ENCODE results near the gene GSDME.
"Not testable (repeated sequence)": the region's sequence is repeated elsewhere in the genome, so short reads cannot be mapped to it uniquely, and the experiment has no call there.

GSDME gene

DNA sequence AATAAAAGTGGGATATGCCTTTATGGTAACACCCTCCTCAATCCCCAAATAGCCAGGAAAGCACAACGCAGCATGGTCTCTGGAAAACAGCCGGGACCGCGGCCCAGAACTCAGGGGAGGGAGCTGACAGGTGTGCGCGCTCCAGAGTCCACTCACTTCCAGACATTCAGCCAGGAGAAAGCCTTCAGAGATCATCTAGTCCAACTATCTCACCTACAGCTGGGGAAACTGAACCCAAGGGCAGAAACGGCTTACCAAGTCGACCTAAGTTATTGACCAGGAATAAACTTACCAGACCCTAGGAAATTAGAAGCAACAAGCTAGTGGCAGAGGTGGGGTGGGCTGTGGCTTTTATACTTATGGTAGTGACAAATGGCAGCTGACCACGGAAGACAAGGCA is 16.4 kb downstream of the GSDME start:
- DNase-seq: no peak

DNA sequence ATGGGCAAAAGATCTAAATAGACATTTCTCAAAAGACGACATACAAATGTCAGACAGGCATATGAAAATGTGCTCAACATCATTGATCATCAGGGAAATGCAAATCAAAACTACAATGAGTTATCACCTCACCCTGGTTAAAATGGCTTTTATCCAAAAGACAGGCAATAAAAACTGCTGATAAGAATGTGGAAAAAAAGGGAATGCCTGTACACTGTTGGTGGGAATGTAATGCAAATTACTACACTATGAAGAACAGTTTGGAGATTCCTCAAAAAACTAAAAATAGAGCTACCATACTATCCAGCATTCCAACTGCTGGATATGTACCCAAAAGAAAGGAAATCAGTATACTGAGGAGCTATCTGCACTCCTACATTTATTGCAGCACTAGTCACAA is 18.0 kb downstream of the GSDME start:
- no peak for DNase-seq

DNA sequence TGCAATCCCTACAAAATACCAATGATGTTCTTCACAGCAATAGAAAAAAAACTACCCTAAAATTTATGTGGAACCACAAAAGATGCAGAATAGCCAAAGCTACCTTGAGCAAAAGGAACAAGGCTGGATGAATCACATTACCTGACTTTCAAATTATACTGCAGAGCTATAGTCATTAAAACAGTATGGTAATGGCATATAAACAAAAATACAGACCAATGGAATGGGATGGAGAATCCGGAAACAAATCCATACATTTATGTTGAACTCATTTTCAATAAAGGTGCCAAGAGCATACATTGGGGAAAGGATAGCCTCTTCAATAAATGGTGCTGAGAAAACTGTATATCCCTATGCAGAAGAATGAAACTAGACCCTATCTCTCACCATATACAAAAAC is 18.7 kb downstream of the GSDME start:
- DNase-seq: no peak

DNA sequence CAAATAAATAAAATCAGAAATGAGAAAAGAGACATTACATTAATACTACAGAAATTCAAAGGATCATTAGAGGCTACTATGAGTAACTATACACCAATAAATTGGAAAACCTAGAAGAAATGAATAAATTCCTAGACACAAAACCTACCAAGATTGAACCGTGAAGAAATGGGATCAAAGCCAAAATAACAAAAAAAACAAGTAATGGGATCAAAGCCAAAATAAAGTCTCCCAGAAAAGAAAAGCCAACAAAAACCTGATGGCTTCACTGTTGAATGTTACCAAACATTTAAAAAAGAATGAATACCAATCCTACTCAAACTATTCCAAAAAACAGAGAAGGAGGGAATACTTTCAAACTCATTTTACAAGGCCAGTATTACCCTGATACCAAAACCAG is 20.0 kb downstream of the GSDME start:
- DNase-seq: no peak

DNA sequence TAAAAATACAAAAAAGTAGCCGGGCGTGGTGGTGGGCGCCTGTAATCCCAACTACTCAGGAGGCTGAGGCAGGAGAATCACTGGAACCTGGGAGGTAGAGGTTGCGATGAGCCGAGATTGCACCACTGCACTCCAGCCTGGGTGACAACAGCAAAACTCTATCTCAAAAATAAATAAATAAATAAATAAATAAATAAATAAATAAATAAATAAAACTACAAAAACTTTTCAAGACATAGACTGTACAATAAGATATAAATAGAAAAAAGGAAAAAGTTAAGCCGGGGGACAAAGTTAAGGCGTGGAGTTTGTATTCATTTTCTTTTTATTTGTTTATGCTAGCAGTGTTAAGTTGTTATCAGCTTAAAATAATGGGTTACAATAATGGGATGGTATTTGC is 21.7 kb downstream of the GSDME start:
- not testable (repeated sequence) for DNase-seq

DNA sequence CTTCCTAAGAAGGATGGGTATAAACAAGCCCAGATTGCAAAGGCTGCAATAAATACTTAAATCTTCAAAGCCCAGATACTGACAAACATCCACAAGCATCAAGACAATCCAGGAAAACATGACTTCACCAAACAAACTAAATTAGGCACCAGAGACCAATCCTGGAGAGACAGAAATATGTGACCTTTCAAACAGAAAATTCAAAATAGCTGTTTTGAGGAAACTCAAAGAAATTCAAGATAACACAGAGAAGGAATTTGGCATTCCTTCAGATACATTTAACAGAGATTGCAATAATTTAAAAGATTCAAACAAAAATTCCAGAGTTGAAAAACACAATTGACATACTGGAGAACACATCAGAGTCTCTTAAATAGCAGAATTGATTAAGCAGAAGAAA is 23.0 kb downstream of the GSDME start:
- DNase-seq: no peak

DNA sequence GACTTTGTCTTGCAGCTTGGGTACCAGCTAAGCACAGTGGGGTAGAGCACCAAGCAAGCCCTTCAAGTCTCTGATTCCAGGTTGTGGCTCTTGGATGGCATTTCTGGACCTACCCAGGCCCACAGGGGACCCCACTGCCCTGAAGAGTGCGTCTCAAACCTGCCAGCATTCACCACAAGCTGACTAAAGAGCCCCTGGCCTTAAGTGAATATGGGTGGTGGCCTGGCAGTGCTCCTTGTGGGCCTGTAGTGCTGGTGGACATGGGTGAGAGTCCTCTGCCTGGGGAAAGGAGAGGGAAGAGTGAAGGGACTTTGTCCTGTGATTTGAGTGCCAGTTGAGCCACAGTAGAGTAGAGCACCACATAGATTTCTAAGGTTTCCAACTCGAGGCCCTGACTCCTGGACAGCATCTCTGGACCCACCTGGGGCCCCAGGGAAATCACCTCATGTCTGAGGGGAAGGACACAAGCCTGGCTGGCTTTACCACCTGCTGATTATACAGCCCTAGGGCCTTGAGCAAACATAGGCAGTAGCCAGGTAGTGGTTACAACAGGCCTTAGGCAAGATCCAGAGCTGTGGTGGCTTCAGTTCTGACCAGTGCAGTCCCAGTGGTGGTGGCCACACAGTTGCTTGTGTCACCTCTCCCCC is 23.7 kb downstream of the GSDME start:
- peak; percentile 55 for DNase-seq

DNA sequence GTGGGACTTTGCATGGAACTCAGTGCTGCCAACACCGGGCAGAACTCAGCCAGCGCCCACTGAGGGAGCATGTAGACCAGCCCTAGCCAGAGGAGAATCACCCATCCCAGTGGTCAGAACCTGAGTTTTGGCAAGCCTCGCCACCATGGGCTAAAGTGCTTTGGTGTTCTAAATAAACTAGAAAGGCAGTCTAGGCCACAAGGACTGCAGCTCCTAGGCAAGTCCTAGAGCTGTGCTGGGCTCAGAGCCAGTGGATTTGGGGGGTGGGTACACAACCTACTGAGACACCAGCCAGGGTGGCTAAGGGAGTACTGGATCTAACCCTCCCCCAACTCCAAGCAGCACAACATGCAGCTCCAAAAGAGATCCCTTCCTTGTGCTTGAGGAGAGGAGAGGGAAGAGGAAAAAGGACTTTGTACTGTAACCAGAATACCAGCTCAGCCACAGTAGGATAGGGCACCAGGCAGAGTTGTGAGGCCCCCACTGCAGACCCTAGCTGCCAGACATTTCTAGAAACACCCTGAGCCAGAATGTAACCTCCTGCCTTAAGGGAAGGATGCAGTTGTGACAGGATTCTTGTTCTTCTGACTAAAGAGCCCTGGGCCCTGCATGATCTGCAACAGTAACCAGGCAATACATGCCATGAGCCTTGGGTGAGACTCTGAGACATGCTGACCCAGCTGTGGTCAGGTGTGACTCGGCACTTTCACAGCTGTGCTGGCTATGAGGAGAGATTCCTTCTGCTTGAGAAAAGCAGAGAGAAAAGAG is 24.4 kb downstream of the GSDME start:
- DNase-seq: no peak

DNA sequence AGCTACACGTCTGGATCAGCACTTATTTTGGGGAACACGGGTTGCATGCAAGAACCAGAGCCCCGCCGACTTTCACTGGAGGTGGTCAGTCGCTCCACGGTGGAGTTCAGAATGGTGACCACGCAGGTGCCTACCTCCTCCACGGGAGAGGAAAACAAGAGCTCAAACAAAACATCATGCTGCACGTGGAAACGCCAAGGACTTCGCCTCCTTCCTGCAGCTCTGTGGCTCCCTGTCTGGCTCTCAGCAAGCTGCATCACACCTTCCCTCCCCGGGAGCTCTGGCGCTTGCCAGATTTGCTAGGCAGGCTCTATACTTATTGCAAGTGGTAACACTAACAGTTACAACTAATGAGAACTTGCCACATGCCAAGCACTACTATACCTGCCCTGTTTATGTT is 26.0 kb downstream of the GSDME start:
- no peak for DNase-seq

DNA sequence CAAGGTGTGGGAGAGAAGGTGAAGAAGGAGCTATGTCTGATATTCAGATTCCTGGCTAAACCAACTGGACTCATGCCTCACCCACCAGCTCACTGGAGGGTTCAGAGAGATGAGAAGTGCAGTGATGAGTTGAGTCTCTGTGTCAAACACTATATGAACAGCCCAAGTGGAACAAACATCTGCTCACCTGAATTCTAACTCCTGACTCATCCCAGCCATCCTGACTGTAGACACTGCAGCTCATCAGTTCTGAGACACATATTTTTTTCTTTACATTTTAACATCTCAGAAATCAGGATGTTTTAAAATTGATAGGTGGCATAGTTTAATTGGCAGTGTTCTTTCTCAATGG is 27.3 kb downstream of the GSDME start:
- DNase-seq: no peak

DNA sequence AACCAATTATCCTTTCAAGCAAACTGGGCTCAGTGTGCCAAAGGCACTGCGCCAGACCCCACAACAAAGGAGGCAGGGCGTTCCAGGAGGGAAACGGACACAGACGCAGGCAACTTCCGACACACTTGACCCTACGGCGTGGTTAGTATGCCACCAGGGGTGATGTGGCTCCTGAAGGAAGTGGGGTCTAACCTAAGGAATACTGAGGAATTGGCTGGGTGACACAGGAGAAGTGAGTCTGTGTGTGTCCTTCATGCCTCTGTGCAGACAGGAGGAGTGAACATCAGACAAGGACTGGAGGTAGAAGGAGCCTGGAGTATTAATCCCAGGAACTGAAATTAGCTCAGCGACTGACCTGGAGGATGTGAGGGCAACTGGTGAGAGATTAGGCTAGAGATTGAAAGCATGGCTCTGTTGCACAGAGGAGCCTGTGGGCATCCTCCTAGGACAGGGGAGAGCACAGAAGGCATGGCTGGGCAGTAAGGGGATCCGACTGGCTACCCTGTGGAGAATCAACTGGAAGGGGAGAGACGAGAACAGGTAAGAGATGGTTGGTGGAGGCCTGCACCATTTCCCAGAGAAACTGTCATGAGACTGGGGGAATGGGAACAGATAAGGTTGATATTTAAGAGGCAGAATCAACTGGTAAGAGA is 27.8 kb downstream of the GSDME start:
- DNase-seq: no peak

DNA sequence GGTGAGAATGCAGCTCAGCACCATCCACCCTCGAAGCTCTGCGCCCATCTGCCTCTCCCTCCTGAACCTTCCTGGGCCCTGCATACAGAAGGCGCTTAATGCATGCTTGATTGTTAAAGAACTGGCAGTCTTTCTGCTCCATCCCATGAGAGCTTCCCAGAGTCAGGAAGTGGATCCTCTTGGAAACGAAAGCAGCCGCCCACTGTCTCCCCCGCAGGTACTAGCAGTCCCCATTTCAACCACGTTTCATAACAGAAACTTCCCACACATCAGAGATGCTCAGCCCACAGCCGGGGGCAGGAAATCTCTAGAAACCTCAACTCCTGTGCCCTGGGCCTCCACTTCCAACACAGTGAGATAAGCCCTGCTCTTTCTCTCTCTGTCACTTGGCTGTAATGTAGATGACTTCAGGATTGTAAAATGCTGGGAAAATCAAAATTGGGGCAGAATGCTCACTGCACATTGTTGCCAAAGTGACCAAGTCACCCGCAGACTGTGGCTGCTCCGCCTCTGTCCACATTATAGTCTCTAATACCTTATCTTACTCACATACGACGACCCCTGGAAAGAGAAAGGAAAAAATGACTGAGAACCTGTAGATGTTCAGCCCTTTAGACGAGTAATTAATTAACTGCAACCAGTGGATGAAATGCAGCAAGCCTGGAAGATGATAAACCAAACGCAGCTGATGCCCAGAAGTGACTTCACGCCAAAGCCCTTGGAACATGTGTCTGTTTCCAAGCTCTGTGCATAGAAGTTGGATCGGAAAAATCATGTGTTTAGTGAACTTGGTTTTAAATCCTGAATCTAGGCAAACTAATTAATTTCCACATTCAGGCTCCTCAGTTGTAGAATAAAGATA is 28.5 kb downstream of the GSDME start:
- DNase-seq: no peak

DNA sequence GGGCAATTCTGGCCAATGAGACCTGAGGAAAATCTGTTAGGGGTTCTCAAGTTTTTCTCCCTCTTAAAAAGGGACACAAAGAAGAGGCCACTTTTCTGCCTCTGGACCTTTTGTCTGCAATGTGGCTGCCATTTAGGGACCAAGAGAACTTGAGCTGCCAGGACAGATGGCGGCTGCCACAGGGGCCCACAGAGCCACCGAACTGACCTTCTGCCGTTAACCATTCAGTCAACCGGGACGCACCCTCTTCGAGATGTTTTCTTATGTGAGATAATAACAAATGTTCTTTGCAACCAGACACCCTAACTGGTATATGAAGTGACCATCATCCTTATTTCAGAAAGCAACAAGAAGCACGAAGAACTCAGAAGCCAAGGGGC is 29.2 kb downstream of the GSDME start:
- no peak for DNase-seq

DNA sequence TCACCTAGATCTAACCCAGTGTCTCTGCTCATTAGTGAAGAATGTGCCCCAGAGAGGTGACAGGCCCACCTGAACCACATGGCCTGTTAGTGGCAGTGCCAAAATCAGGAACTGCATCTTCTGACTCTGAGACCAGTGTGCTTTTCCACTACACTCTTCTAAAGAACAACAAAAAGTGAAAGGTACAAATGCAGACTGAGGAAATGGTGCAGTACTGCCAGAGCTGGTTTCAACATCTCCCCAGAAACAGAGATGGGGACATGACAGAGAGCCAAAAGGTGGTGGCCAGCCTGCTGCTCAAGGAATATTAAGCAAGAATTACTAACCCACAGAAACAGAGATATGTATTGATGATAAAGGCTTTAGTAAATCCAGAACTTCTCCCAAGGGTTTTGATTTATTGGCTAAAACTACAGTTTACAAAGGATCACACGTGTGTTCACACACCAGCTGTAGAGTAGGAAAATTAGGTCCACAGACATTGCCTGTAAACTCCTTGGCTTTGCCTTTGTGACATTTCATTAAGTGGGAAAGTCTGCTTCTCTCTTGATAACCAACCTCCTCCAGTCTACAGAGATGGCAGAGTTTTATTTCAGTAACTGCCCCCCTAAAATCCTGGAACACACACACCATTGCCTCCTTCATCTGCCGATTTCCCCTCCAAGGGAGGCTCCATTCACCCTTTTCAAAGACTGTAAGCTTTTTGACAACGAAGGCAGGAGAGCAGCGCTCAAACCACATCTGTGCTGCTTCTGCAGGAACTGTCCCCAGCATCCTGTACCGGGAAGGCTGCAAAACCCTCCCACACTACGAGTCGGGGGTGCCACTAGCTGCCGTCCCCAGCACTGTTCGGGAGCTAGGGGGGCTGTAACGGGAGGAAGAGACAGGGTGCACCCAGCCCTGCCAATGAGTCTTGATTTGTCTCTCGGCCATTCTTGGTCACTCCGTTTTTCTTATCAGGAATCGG is 29.8 kb downstream of the GSDME start:
- no peak for DNase-seq

DNA sequence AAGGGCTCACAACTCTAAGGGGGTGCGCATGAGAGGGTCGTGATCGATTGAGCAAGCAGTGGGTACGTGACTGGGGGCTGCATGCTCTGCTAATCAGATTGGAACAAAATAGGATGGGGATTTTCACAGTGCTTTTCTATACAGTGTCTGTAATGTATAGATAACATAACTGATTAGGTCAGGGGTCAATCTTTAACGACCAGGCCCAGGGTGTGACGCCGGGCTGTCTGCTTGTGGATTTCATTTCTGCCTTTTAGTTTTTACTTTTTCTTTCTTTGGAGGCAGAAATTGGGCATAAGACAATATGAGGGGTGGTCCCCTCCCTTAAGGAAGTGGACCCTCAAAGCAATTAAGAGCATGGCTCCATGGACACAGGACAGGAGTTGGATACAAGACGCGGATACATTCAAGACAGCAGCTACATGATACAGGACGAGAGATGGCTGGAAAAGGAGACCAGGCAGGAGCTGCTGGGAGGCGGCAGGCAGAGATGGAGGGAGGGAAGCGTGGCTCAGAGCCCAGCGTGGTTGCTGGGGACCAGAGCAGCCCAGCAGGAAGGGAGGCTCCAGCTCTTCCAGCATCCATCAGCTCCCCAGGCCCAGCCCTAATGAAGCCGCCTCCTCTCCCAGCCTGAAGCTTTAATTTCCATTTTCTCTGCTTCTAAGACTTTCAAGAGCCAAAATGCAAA is 31.6 kb downstream of the GSDME start:
- DNase-seq: no peak

DNA sequence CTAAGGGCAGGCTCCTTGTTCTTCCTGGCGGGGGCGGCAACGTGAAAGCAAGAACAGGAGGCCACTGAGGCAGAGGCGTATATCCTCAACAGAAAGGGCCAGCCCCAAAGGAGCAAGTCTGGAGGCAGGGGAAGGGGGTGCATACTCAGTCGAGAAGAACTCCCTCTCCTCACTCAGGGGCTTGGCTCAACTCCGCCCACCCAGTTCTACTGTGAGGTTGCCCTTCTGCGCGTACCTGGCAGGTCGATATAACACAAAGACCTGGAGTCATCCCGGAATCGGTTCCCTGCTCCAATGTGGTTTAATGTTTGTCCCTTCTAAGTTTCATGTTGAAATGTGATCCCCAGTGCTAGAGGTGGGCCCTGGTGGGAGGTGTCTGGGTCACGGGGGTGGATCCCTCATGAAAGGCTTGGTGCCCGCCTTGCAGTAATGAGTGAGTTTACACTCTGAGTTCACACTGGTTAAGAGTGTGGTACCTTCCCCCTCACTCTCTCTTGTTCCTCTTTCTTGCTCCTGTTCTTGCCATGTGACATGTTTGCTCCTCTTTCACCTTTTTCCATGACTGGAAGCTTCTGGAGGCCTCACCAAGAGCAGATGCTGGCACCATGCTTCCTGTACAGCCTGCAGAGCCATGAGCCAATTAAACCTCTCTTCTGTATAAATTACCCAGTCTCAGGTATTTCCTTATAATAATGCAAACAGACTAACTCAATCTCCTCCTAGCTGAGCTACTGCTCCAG is 32.6 kb downstream of the GSDME start:
- no peak for DNase-seq

DNA sequence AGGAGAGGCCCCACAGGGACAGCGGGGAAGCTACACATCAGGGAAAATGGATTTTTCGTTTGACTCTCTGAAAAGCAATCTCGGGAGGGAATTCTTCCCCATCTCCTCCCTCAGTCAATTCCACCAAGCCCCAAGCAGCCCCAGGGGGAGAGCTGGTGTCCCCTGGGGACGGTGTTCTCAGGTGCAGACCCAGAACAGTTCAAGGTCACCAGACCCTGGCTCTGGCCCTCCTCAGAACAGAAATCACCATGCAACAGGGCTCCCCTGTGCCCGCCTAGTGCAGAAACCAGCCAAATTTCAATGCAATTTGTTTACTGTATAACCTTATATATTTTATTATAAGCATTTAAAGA is 34.1 kb downstream of the GSDME start:
- DNase-seq: no peak

DNA sequence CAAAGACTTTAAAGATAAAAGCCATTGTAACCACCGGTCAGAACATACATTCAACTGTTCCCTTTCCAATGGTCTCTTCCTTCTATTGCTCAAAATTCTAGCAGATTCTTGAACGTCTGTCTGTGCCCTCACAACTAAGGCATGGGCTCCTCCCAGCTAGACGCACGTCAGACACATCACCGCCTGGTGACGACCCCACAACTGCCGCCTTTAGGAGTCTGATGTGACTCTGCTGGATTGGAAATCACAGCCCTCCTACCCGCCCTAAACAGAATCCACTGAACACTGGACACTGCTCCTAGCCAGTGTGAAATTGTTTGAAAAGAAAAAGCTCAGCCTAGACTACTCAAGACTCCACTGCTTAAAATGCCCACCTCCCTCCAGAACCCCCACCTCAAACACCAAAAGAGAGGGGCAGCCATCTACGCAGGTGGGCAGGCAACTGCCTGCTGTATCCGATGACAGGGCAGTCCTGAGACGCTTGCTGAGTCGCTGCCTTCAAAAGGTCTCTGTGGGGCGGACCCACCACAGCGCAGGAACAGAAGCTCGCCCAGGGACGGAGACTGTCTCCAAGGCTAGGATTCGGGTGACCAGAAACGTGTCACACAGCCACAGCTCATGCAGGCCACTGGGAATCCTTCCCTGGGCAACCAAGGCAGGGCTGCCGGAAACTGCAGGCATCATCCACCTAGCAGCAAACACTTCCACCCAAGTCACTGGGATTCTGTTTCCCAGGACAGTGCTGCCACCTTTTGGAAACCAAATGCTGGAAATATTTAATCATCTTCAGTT is 34.7 kb downstream of the GSDME start:
- peak; percentile 41 for DNase-seq

DNA sequence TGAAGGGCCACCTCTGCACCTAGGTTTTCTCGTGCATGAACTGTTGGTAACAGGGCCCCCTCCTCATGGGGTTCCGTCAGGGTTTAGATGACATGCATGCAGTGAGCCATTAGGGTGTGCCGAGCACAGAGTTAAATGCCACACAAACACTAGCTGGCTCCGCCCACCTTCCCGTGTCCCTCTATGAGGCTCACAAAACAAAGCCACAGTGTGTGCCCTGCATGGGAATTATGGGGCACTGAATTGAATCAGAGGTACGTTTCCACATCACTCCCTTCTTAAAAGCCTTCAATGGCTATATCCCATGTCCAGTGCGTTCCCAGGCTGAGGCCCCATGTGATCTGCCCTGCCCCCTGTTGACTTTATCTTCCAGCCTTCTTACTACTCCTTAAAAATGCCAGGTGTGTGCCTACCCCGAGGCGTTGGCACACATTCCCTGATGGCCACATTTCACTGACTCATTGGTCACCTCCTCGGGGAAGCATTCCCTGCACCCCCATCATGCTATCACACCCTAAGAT is 35.7 kb downstream of the GSDME start:
- DNase-seq: no peak

DNA sequence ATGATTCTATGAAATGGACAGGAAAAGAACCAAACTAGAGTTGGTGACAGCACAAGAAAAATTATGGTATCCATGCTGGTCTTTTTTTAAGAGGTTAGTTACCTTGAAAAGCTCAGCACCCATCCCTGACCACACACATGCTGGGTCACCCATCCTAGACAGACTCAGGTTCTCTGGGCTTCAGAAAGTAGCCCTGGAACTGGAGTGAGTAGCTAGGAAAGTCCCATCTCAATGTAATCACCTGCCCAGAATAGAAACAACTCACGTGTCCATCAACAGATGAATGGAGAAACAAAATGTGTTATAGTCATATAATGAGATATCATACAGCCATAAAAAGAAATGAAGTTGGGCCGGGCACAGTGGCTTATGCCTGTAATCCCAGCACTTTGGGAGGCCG is 37.0 kb downstream of the GSDME start:
- no peak for DNase-seq

Data from NCI-H146 (cell line).